HK-2 (cell line): ENCODE measurements around the gene KCNJ5.

ENCODE experiments used
- DNase-seq: peaks from one replicate; pipeline ENCODE4 v3.0.0-alpha.2; 2018; ENCODE audit not compliant: unreplicated experiment

Gene KCNJ5

GRCh38 chr11:128931668-128932067 is 40.5 kb downstream of the KCNJ5 start:
- DNase-seq, result no peak

GRCh38 chr11:128933481-128934178 is 42.5 kb downstream of the KCNJ5 start:
- no peak for DNase-seq

GRCh38 chr11:128934351-128934750 is 43.2 kb downstream of the KCNJ5 start:
- DNase-seq, result no peak

- DNase-seq, result no peak
Observed at GRCh38 chr11:128934926-128935325, 43.8 kb downstream of the KCNJ5 start.

- no peak for DNase-seq
Observed at GRCh38 chr11:128936606-128937251, 45.6 kb downstream of the KCNJ5 start.

- DNase-seq, result no peak
Observed at GRCh38 chr11:128937480-128937879, 46.3 kb downstream of the KCNJ5 start.

- DNase-seq, result no peak
Observed at GRCh38 chr11:128938156-128938885, 47.2 kb downstream of the KCNJ5 start.

GRCh38 chr11:128939591-128939990 is 48.4 kb downstream of the KCNJ5 start:
- no peak for DNase-seq

- no peak for DNase-seq
Observed at GRCh38 chr11:128940156-128940555, 49.0 kb downstream of the KCNJ5 start.

GRCh38 chr11:128940603-128941002 is 49.4 kb downstream of the KCNJ5 start:
- no peak for DNase-seq

GRCh38 chr11:128941110-128941509 is 50.0 kb downstream of the KCNJ5 start:
- DNase-seq, result no peak

- DNase-seq, result no peak
Observed at GRCh38 chr11:128941573-128942271, 50.6 kb downstream of the KCNJ5 start.

GRCh38 chr11:128942272-128942612 is 51.1 kb downstream of the KCNJ5 start:
- DNase-seq, result no peak

GRCh38 chr11:128942817-128943427 is 51.8 kb downstream of the KCNJ5 start, which contains the start of gene TP53AIP1:
Gene TP53AIP1, minus strand, starts transcription at chr11:128942871. Its CDS starts 5,053 bp downstream, at chr11:128937818.
- no peak for DNase-seq

GRCh38 chr11:128943428-128943976 is 52.3 kb downstream of the KCNJ5 start:
- no peak for DNase-seq

GRCh38 chr11:128946648-128947047 is 55.5 kb downstream of the KCNJ5 start:
- DNase-seq, result no peak

GRCh38 chr11:128947773-128948172 is 56.6 kb downstream of the KCNJ5 start:
- DNase-seq, result no peak

- DNase-seq, result no peak
Observed at GRCh38 chr11:128948583-128948982, 57.4 kb downstream of the KCNJ5 start.

- no peak for DNase-seq
Observed at GRCh38 chr11:128949791-128950454, 58.8 kb downstream of the KCNJ5 start.

GRCh38 chr11:128953151-128953550 is 62.0 kb downstream of the KCNJ5 start:
- no peak for DNase-seq

GRCh38 chr11:128955636-128956035 is 64.5 kb downstream of the KCNJ5 start:
- no peak for DNase-seq
